GM12875 (cell line): ENCODE results near the gene MEF2D.

Experiments used
- H3K4me3 ChIP-seq: one replicate; pipeline ENCODE4 v1.5.1; 2011; ENCODE audit warnings: low read depth, low read length, control low read depth
- CTCF ChIP-seq: IDR thresholded peaks from 2 replicates; pipeline ENCODE4 v1.5.1; 2011; ENCODE audit warnings: low read depth, mild to moderate bottlenecking, control low read depth, inconsistent platforms, low read length, moderate library complexity, borderline replicate concordance; ENCODE audit not compliant: insufficient read depth

Gene MEF2D

GRCh38 chr1:156431366-156431765 is 69.2 kb downstream of the MEF2D start:
- H3K4me3 ChIP-seq = no peak overlapping the region
- TF ChIP-seq CTCF = no peak

GRCh38 chr1:156430866-156431265 is 69.7 kb downstream of the MEF2D start:
- no peak for TF ChIP-seq CTCF
- no peak overlapping the region for H3K4me3 ChIP-seq

- H3K4me3 ChIP-seq = no peak overlapping the region
Measured at GRCh38 chr1:156430303-156430702, 70.3 kb downstream of the MEF2D start.

GRCh38 chr1:156429313-156430060 is 71.1 kb downstream of the MEF2D start:
- no peak for TF ChIP-seq CTCF

More at GRCh38 chr1:156430303-156430702, 70.3 kb downstream of the MEF2D start:
- TF ChIP-seq CTCF = no peak

GRCh38 chr1:156428746-156429288 is 71.8 kb downstream of the MEF2D start:
- TF ChIP-seq CTCF = no peak
- H3K4me3 ChIP-seq = no peak overlapping the region

More at GRCh38 chr1:156429313-156430060, 71.1 kb downstream of the MEF2D start:
- H3K4me3 ChIP-seq = no peak overlapping the region

- TF ChIP-seq CTCF = no peak
- H3K4me3 ChIP-seq = no peak overlapping the region
Measured at GRCh38 chr1:156427957-156428356, 72.6 kb downstream of the MEF2D start.

- no peak overlapping the region for H3K4me3 ChIP-seq
- TF ChIP-seq CTCF = no peak
Measured at GRCh38 chr1:156425943-156426342, 74.6 kb downstream of the MEF2D start.
